Neuronal stem cell (in vitro differentiated cells): Measurements from ENCODE around the gene TAF4B.
"Not testable (repeated sequence)": the region's sequence is repeated elsewhere in the genome, so short reads cannot be mapped to it uniquely, and the experiment has no call there.

ENCODE experiments used
- DNase-seq: peaks from one replicate; pipeline ENCODE4 v3.0.0-alpha.2; 2013; ENCODE audit warnings: low spot score
- H2AFZ ChIP-seq: one replicate; pipeline ENCODE4 v1.6.1; 2013; ENCODE audit warnings: mild to moderate bottlenecking, low read length, inconsistent platforms
- H2AK5ac ChIP-seq: 2 replicates; pipeline ENCODE4 v1.6.1; 2013; ENCODE audit warnings: low read depth, mild to moderate bottlenecking, inconsistent platforms, low read length, moderate library complexity, mixed read lengths
- H2BK120ac ChIP-seq: 2 replicates; pipeline ENCODE4 v1.6.1; 2013; ENCODE audit warnings: low read depth, mild to moderate bottlenecking, inconsistent platforms, low read length, moderate library complexity, mixed read lengths
- H2BK12ac ChIP-seq: one replicate; pipeline ENCODE4 v1.6.1; 2013; ENCODE audit warnings: low read length, inconsistent platforms
- H2BK15ac ChIP-seq: 2 replicates; pipeline ENCODE4 v1.6.1; 2013; ENCODE audit warnings: mild to moderate bottlenecking, low read length, inconsistent platforms, mixed read lengths
- H2BK5ac ChIP-seq: one replicate; pipeline ENCODE4 v1.6.1; 2013; ENCODE audit warnings: inconsistent platforms, mild to moderate bottlenecking, low read length, moderate library complexity
- H3K14ac ChIP-seq: one replicate; pipeline ENCODE4 v1.6.1; 2013; ENCODE audit warnings: low read length, inconsistent platforms
- H3K18ac ChIP-seq: 2 replicates; pipeline ENCODE4 v1.6.1; 2013; ENCODE audit warnings: low read length, inconsistent platforms
- H3K23ac ChIP-seq: 2 replicates; pipeline ENCODE4 v1.6.1; 2013; ENCODE audit warnings: low read depth, mild to moderate bottlenecking, mixed read lengths, low read length, inconsistent platforms; ENCODE audit not compliant: poor library complexity
- H3K27ac ChIP-seq: replicated peaks from 3 replicates; pipeline ENCODE4 v1.5.1; 2013; ENCODE audit warnings: low read length, inconsistent platforms
- H3K27me3 ChIP-seq, 3 experiments: 2 replicates each; pipeline ENCODE4 v1.6.1; 2013; ENCODE audit warnings: low read length in 3 of 3, mild to moderate bottlenecking in 2 of 3, inconsistent platforms in 1 of 3, low read depth in 1 of 3, mixed read lengths in 1 of 3, moderate library complexity in 1 of 3; ENCODE audit not compliant: control insufficient read depth in 3 of 3, insufficient read depth in 3 of 3
- H3K36me3 ChIP-seq, 2 donors: replicated peaks in 1 of 2; 2 replicates each; pipeline ENCODE4 v1.6.1; 2013; ENCODE audit warnings: low read length in 2 of 2; ENCODE audit not compliant: control insufficient read depth in 2 of 2, insufficient read depth in 2 of 2
- H3K4ac ChIP-seq: 2 replicates; pipeline ENCODE4 v1.6.1; 2013; ENCODE audit warnings: inconsistent platforms, mild to moderate bottlenecking, low read length, moderate library complexity
- H3K4me1 ChIP-seq, 2 donors: 1 replicate in 1 of 2; 2 replicates in 1 of 2; pipeline ENCODE4 v1.6.1; 2013; ENCODE audit warnings: low read length in 2 of 2, low read depth in 1 of 2; ENCODE audit not compliant: control insufficient read depth in 2 of 2, insufficient read depth in 1 of 2
- H3K4me2 ChIP-seq: one replicate; pipeline ENCODE4 v1.6.1; 2013; ENCODE audit warnings: mild to moderate bottlenecking, low read length, inconsistent platforms; ENCODE audit not compliant: insufficient read depth, poor library complexity, severe bottlenecking
- H3K4me3 ChIP-seq, 2 donors: 2 replicates each; pipeline ENCODE4 v1.5.1; 2013; ENCODE audit warnings: low read length in 2 of 2, mild to moderate bottlenecking in 2 of 2, inconsistent platforms in 1 of 2, moderate library complexity in 1 of 2
- H3K79me1 ChIP-seq: one replicate; pipeline ENCODE4 v1.6.1; 2013; ENCODE audit warnings: low read depth, mild to moderate bottlenecking, inconsistent platforms, low read length, moderate library complexity
- H3K9ac ChIP-seq: one replicate; pipeline ENCODE4 v1.6.1; 2013; ENCODE audit warnings: mild to moderate bottlenecking, low read depth, low read length, inconsistent platforms; ENCODE audit not compliant: poor library complexity
- H3K9me3 ChIP-seq, 2 donors: replicated peaks in 1 of 2; 2 replicates each; pipeline versions ENCODE3 to v1.6.1; 2013; ENCODE audit warnings: low read length in 2 of 2, mild to moderate bottlenecking in 2 of 2, inconsistent platforms in 1 of 2, low read depth in 1 of 2, mixed read lengths in 1 of 2, moderate library complexity in 1 of 2; ENCODE audit not compliant: control insufficient read depth in 2 of 2, insufficient read depth in 1 of 2
- H4K8ac ChIP-seq: one replicate; pipeline ENCODE4 v1.6.1; 2013; ENCODE audit warnings: low read depth, mild to moderate bottlenecking, inconsistent platforms, low read length, moderate library complexity
- H4K91ac ChIP-seq: one replicate; pipeline ENCODE4 v1.6.1; 2013; ENCODE audit warnings: low read length, low read depth, mild to moderate bottlenecking, inconsistent platforms; ENCODE audit not compliant: poor library complexity
- WGBS, 2 donors: extraction: QIAGEN DNeasy Blood & Tissue Kit; methylation state at CpG; one replicate each; pipeline ENCODE4 v1.1.7; 2013; ENCODE audit warnings: missing lambda C conversion rate in 2 of 2, mixed read lengths in 1 of 2; ENCODE audit not compliant: insufficient read length in 2 of 2, insufficient replicate concordance in 1 of 2; ENCODE audit errors: extremely low coverage in 2 of 2; 5-methylcytosine and 5-hydroxymethylcytosine counted together

The TAF4B gene

GRCh38 chr18:26237363-26237762 lies 11.1 kb downstream of the TAF4B start:
- not testable (repeated sequence) for H4K8ac ChIP-seq, H3K14ac ChIP-seq, H4K91ac ChIP-seq, H3K23ac ChIP-seq, H3K27ac ChIP-seq, H3K4me1 ChIP-seq, H2AK5ac ChIP-seq, H3K4me3 ChIP-seq, H3K4me2 ChIP-seq, H2BK12ac ChIP-seq, H3K4ac ChIP-seq, H3K79me1 ChIP-seq, H2BK15ac ChIP-seq, H3K36me3 ChIP-seq, H3K27me3 ChIP-seq, H3K9me3 ChIP-seq, H2AFZ ChIP-seq, H2BK5ac ChIP-seq, H2BK120ac ChIP-seq, DNase-seq, H3K18ac ChIP-seq, H3K9ac ChIP-seq
- WGBS, 2 donors: no CpG with 5 or more reads among the region's 2 CpGs

- H3K4me3 ChIP-seq, H2AK5ac ChIP-seq, H3K9me3 ChIP-seq, H3K9ac ChIP-seq, H3K4me1 ChIP-seq, H2AFZ ChIP-seq, H3K27me3 ChIP-seq, H2BK5ac ChIP-seq, H4K91ac ChIP-seq, DNase-seq, H3K18ac ChIP-seq, H3K79me1 ChIP-seq, H3K14ac ChIP-seq, H3K23ac ChIP-seq, H4K8ac ChIP-seq, H2BK12ac ChIP-seq, H2BK120ac ChIP-seq, H3K4me2 ChIP-seq, H2BK15ac ChIP-seq, H3K4ac ChIP-seq, H3K27ac ChIP-seq, H3K36me3 ChIP-seq: not testable (repeated sequence)
- WGBS, 2 donors: no CpG with 5 or more reads among the region's 4 CpGs
These were observed 12.5 kb downstream of the TAF4B start for GRCh38 chr18:26238718-26239117.

- H3K4me1 ChIP-seq, H3K18ac ChIP-seq, H3K36me3 ChIP-seq, H2BK12ac ChIP-seq, H3K4me2 ChIP-seq, H3K27ac ChIP-seq, H3K4me3 ChIP-seq, H2BK120ac ChIP-seq, H2BK15ac ChIP-seq, H3K4ac ChIP-seq, H3K14ac ChIP-seq, H2AFZ ChIP-seq, H3K9me3 ChIP-seq, H2BK5ac ChIP-seq, H4K8ac ChIP-seq, H3K27me3 ChIP-seq, H3K79me1 ChIP-seq, H2AK5ac ChIP-seq, H3K9ac ChIP-seq, DNase-seq, H3K23ac ChIP-seq, H4K91ac ChIP-seq: not testable (repeated sequence)
- no CpG with 5 or more reads among the region's 4 CpGs for WGBS, 2 donors
These were observed 16.1 kb downstream of the TAF4B start for GRCh38 chr18:26242392-26242791.

DNA sequence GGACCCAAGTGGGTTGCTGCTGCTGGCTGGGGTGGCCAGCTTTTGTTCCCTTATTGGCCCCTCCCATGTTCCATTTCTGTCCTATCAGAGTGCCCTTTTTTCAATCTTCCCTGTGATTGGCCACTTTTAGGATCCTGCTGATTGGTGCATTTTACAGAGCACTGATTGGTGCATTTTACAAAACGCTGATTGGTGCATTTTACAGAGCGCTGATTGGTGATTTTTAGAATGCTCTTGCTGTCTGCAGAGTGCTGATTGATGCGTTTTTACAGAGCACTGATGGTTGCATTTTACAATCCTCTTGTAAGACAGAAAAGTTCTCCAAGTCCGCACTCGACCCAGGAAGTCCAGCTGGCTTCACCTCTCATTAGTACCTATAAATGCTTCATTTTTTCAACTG lies 19.2 kb downstream of the TAF4B start:
- H3K4me3 ChIP-seq: not testable (repeated sequence)

More for the DNA sequence above, 19.2 kb downstream of the TAF4B start:
- not testable (repeated sequence) for H3K79me1 ChIP-seq, H3K4me1 ChIP-seq, H2BK15ac ChIP-seq, H3K14ac ChIP-seq, H2AFZ ChIP-seq, DNase-seq, H2BK12ac ChIP-seq, H4K91ac ChIP-seq, H4K8ac ChIP-seq, H3K27ac ChIP-seq, H3K27me3 ChIP-seq, H3K4me2 ChIP-seq, H2BK5ac ChIP-seq, H3K4ac ChIP-seq, H3K9ac ChIP-seq, H3K9me3 ChIP-seq, H3K23ac ChIP-seq, H2AK5ac ChIP-seq, H3K18ac ChIP-seq, H3K36me3 ChIP-seq, H2BK120ac ChIP-seq
- WGBS, 2 donors: no CpG with 5 or more reads among the region's 5 CpGs
